Stimulated activated CD8-positive, alpha-beta memory T cell treated with anti-CD3 and anti-CD28 coated beads, Interleukin-15, amount 100 ng/mL, for 48 hours (primary cell): Measurements from ENCODE around the gene PPM1J.
A peak's percentile ranks its signal among the peaks of the same experiment; 100 is the strongest.
"Not testable (repeated sequence)": the region's sequence is repeated elsewhere in the genome, so short reads cannot be mapped to it uniquely, and the experiment has no call there.

Source experiments
- DNase-seq, 2 donors: peaks; one replicate each; pipeline ENCODE4 v3.0.0-alpha.2; 2020; ENCODE audit warnings: low read depth in 2 of 2

Gene PPM1J

GRCh38 chr1:112721966-112722524, 6.9 kb upstream of the PPM1J start:
- DNase-seq, result no peak

DNA sequence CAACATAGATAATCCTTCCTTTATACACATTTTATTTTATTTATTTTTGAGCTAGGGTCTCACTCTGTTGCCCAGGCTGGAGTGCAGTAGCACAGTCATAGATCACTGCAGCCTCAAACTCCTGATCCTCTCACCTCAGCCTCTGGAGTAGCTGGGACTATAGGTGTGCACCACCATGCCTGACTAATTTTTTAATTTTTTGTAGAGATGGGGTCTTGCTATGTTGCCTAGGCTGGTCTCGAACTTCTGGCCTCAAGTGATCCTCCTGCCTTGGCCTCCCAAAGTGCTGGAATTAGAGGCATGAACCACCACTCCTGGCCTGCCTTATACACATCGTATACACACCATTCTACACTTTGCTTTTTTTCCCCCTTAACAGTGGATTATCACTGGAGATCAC, 6.2 kb upstream of the PPM1J start:
- not testable (repeated sequence) for DNase-seq

GRCh38 chr1:112720800-112721199, 5.7 kb upstream of the PPM1J start:
- no peak for DNase-seq

GRCh38 chr1:112719706-112720105, 4.6 kb upstream of the PPM1J start:
- no peak for DNase-seq

DNA sequence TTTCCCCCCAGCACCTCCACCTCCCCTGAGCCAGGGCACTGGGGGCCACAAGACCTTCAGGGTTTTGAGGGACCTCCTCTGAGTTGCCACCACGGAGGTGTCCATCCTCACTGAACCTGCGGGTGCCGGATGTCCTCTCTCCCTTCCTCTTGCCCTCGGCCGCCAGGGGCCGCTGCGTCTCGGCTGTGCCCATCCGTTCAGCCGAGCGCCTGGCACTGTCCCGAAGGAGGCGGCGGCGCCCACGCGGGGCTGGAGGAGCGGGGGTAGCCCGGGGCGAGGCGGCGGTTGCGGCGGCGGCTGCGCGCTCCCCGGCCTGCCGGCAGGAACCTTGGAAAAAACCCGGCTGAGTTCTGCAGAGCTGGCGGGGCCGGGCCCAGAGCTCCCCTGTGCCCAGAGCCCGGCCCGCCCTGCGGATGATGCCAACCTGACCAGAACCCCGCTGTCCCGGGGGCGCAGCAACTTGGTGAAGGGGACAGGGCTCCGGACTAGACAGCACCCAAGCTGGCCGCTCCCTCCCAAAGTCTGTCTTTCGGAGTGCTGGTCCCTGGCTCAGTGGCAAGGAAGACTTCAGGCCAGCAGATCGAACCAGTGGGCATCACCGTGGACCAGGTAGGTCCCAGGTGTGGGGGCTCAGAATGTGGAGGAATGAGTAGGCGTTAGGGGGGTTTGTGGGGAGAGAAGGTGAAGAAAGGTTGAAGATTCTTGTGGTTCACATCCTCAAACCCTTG, 3.7 kb upstream of the PPM1J start:
- peak; percentile 66 to 70 for DNase-seq

- no peak for DNase-seq
These were observed 2.2 kb upstream of the PPM1J start for GRCh38 chr1:112717263-112717873.

DNA sequence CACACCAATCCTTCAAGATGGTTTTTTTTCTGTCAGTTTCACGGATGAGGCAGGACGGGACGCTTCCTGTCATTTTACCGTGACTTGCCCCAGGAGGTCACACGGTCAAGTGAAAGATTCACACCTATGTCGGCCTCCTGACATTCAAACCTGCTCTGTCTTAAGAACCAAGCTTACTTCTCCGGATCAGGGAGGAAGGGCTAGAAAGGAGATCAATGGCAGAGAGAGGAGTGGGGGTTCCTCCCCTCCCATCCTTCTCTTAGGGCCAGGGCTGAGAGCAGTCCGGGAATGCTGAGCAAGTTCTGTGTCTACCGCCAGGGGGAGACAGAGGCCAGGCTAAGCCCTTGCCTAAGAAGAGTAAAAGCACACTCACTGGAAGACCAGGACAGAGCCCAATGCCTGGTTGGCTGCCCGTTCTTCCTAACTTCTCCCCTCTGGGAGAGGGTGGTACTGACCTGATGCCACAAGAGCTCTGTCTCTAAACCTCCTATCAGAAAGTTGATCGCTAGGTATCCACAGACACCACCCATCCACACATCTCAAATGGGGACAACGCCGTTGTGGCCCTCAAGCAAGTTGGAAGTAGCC, 1.1 kb upstream of the PPM1J start:
- peak; percentile 56 to 57 for DNase-seq

- DNase-seq, result no peak
These were observed 544 bp downstream of the PPM1J start for GRCh38 chr1:112714313-112715263.

- no peak for DNase-seq
These were observed 1.4 kb downstream of the PPM1J start for GRCh38 chr1:112713466-112714312.

- no peak for DNase-seq
These were observed 2.4 kb downstream of the PPM1J start for GRCh38 chr1:112712701-112713128.

- no peak for DNase-seq
These were observed 2.9 kb downstream of the PPM1J start for GRCh38 chr1:112712191-112712590.

GRCh38 chr1:112711670-112712069, 3.5 kb downstream of the PPM1J start:
- DNase-seq, result no peak

GRCh38 chr1:112711041-112711440, 4.1 kb downstream of the PPM1J start:
- DNase-seq, result no peak

DNA sequence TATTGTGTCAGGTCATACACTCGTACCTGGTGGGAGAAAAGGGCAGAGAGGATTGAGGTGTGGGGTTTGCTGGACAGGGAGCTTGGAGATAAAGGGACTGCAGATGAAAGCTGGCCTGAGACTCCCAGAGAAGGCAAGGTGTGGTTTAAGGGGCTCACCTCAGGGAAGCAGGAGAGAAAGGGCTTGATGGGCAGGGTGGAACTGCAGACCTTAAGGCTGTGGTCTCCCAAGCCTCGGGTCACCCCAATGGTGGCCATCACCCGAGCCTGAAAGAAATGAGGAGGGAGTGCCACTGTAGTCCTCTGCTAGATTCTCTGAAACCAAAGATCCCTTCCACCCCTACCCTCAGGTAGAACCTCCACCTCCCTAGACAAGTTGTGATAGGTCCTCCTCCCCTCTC, 4.5 kb downstream of the PPM1J start:
- no peak for DNase-seq

DNA sequence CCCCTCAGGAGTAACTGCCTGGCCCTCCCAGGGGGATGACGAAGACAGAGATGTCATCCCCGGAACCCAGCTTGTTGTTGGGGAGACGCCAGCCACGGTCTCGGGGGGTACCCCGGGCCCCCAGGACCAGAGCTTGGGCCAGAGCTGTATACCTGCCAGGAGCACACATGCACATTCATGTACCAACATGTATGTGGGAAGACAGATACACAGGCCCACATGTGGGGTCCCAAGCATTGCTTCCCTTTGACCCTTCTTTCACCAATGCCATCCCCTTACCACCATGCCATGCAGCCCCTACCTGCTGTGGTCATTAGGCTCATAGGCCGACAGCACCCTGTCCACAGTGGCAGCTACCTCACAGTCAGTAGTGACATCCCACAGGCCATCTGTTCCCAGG, 5.0 kb downstream of the PPM1J start:
- no peak for DNase-seq

GRCh38 chr1:112708489-112708888, 6.6 kb downstream of the PPM1J start:
- no peak for DNase-seq

DNA sequence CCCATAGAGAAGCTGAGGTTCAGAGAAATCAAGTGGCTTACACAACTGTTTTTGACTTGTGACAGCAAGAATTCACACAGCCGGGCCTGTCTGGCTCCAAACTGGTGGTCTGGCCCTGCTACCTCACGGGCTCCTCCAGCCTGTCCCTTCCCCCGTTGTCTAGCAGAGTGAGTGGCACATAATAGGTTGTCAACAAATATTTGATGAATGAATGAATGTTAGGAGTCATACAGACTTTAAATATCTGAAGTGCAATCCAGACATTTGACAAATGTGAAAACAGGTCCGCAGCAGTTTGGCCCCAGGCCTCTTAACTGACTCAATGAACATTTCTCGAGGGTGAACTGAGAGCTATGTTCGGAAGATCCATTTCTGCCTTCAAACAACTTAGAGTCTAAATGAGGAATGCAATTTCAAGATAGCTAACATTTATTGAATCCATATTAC, 7.1 kb downstream of the PPM1J start:
- DNase-seq, result no peak

DNA sequence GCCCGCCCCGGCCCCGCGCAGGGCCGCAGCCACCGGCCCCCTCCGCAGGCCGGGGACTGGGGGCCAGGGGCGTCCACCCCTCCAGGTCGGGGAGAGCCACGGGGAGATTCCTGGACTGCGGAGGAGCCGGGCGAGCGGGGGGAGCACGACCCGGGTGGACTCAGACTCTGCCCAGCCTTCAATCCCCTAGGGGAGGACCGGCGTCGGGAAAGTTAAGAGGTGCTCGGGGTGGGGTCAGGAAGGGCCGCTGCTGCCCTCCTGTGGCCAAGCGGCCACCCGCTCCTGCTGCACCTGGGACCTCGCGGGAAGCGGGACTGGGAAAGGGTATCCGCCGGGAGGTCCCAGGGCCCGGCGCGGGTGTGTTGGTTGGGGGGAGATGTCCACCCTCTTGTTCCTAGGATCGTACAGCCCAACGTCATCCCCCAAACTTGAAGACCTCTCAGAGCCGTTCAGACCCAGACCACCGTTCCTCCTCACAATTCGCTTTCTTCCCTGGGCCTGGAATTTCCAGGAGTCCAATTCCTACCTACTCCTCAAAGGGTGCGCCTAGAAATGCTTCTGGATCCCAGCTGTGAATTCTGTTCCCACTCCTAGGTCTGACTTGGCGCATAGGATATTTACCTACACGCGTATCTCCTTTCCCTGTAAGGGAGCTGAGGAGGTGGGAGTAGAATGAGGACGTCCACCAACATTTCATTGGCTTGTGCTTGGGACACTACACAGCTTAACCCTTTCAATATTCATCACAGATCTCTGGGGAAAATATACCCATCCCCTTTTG, 7.7 kb downstream of the PPM1J start:
- peak; percentile 58 for DNase-seq

DNA sequence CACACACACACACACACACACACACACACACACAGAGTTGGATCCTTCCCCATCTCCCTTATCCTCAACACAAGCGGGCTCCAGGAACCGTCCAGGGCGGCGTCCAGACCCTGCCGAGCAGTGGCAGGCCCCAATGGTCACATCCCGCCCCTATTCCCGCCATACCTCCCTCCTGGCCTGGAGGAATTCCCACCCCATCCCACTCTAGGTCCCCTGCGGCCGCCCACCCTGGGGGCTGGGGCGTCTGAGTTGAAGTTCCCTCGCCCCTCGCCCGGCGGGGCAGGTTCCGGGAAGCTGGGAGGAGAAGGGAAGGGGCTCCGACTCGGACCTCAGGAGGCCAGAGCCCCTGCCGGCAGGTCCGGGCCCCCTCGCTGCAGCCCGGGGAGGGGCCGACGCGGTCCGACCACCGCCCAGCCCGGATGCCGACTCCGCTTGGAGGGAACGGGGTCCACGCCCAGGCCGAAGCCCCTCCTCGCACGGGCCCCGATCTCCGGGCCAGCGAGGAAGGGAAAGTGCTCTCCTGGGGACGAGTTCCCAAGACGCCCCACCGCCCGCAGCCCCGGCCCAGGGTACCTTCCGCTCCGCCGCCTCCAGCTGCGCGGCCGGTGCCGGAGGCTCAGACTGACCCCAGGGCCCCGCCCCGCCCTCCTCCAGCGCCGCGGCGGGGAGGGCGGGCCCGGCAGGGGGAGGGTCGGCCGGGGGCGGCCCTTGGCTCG, 8.5 kb downstream of the PPM1J start, which contains the start of gene RHOC:
Gene RHOC (minus strand): TSS at position 623 of the 716 bp plus-strand sequence. CDS start 3,328 bp downstream, outside the sequence.
- no peak for DNase-seq
